Heart left ventricle (tissue), 16 donors: ENCODE results near the gene PHF11. TPM values are rescaled to one million over a fixed set of nuclear protein-coding genes. Genes with fewer than 3 reads are reported as not detected.
"Not testable (repeated sequence)": the region's sequence is repeated elsewhere in the genome, so short reads cannot be mapped to it uniquely, and the experiment has no call there.

Experiments used
- ATAC-seq, 4 donors: fragments of 200-7000 bp; cut with Tn5 transposase; one replicate each; pipeline ENCODE4 v1.9.1; 2020 to 2022; ENCODE audit warnings: moderate library complexity in 4 of 4, mild to moderate bottlenecking in 3 of 4, moderate number of reproducible peaks in 1 of 4
- DNase-seq, 5 donors: peaks; one replicate each; pipeline ENCODE4 v3.0.0-alpha.2; 2020
- H3K27ac ChIP-seq, 12 donors: fragments of 200-600 bp; sonication (generic) in 4 of 12; one replicate each; pipeline versions ENCODE4 v1.5.0 to v1.8.0; 2016 to 2022; ENCODE audit warnings: mild to moderate bottlenecking in 2 of 12
- H3K27me3 ChIP-seq, 9 donors: fragments of 200-600 bp; sonication (generic) in 2 of 9; one replicate each; pipeline versions ENCODE4 v1.5.1 to v1.8.0; 2016 to 2022; ENCODE audit warnings: mild to moderate bottlenecking in 3 of 9
- H3K36me3 ChIP-seq, 9 donors: fragments of 200-600 bp; sonication (generic) in 2 of 9; one replicate each; pipeline versions ENCODE4 v1.5.0 to v1.8.0; 2018 to 2022; ENCODE audit warnings: mild to moderate bottlenecking in 2 of 9
- H3K4me1 ChIP-seq, 12 donors: fragments of 200-600 bp; sonication (generic) in 4 of 12; one replicate each; pipeline versions ENCODE4 v1.5.0 to v1.8.0; 2016 to 2022; ENCODE audit warnings: mild to moderate bottlenecking in 3 of 12
- H3K4me3 ChIP-seq, 12 donors: fragments of 200-600 bp; sonication (generic) in 4 of 12; one replicate each; pipeline versions ENCODE4 v1.5.0 to v1.8.0; 2017 to 2022; ENCODE audit warnings: mild to moderate bottlenecking in 9 of 12, moderate library complexity in 4 of 12
- H3K9me3 ChIP-seq, 12 donors: fragments of 200-600 bp; sonication (generic) in 4 of 12; one replicate each; pipeline versions ENCODE4 v1.5.0 to v1.8.0; 2016 to 2022; ENCODE audit warnings: mild to moderate bottlenecking in 1 of 12
- POLR2A ChIP-seq, 2 donors: fragments of 450-650 bp; IDR thresholded peaks; one replicate each; pipeline ENCODE4 v1.6.1; 2017; ENCODE audit warnings: antibody characterized with exemption in 2 of 2, mild to moderate bottlenecking in 2 of 2, moderate library complexity in 2 of 2
- WGBS, 4 donors: extraction: QIAGEN DNeasy Blood & Tissue Kit in 2 of 4; methylation state at CpG; one replicate each; pipeline versions ENCODE4 v1.1.5 to v1.1.7; 2013 to 2018; 5-methylcytosine and 5-hydroxymethylcytosine counted together
- intact Hi-C, 10 donors: fragments of 100-400 bp; cut with DNase I; formaldehyde crosslinking; loops; one replicate each; pipeline versions ENCODE4 v1.11.1 to v1.14.2; 2022
- polyA plus RNA-seq, 2 donors: library from polyadenylated mRNA; stranded (reverse); fragments of 200-250 nt; gene quantifications; one replicate each; pipeline ENCODE4 v1.2.3, GENCODE V29; 2013
- total RNA-seq, 9 donors: library from RNA; depleted of rRNA in 2 of 9; stranded (reverse); fragments of >200 nt in 2 of 9; fragmentation: NEBNext Ultra II Directional in 3 of 9; extraction: Animal tissue kit (Norgen Biotek cat#: 25700) in 3 of 9; gene quantifications; one replicate each; pipeline versions ENCODE4 v1.1.0 to v1.2.4, GENCODE V29; 2016 to 2023
- TF ChIP-seq, protein P1 (sequence below), 12 donors: fragments of 200-600 bp; sonication (generic) in 4 of 12; IDR thresholded peaks; one replicate each; pipeline versions ENCODE4 v1.5.0 to v1.8.0; 2018 to 2022; ENCODE audit warnings: antibody characterized with exemption in 12 of 12, mild to moderate bottlenecking in 5 of 12
- donor health status: ischemic (EF 13 %, LVEDD 7.1; RV severe dilation, severe dysfunction).
- donor health status: healthy with polysubstance abuse.
- donor health status: DM: no; HTN: yes; CAD: no.
- donor health status: DM: no; HTN: no; CAD: no.
- donor health status: ischemic (EF 25% LVEDD 6.9; RV normal size, moderate dysfunction).
- donor health status: ischemic (EF 25% LVEDD 5.7; RV mildly dilated, moderate dysfunction).
- donor health status: healthy.
- donor health status: DM: yes; HTN: yes; CAD: no.
- donor health status: ischemic (EF 35%, LVEDD 5.7; RV mildly dilated, moderate dysfunction).
- donor health status: nonischemic (EF 11% LVEDD 7.7; RV severe dilation, severe dysfunction).
- donor health status: DM: yes; HTN: yes; CAD: no.
- donor health status: PGD.
- donor health status: ischemic (EF 29% LVEDD 5.4; RV normal size, mild dysfunction).
- donor health status: nonischemic (EF 23%, LVEDD 6.1; RV moderate dilation, normal function).

Gene PHF11
- total and polyA plus RNA-seq, 11 donors: 13.7 to 48.5 (median 17.4) TPM

DNA sequence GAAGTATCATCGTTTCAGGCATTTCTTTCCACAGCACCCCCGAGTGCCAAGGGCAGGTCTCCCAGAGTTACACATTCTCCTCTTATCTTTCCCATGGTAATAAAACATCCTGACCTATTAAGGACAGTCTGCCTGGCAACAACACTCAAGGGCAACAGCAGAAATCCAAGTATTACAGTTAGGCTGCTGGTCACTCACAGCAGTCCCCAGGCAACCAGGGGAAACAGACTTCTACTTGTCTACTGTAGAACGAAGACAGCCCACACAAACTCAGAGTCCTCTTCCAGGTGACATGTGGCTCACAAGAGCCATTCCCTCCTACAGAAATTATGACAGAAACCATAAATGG lies 65.3 kb downstream of the PHF11 start:
- DNase-seq (peak in 4 of 5 donors; percentile 15 to 54 (median 35)), ATAC-seq (peak; percentile 86 to 96 (median 94))
- Histone ChIP-seq H3K4me3 (peak overlapping the region in 1 of 12 donors; percentile 11), H3K27ac (peak overlapping the region in 10 of 12 donors; percentile 12 to 79 (median 57)), H3K9me3 (no peaks in the 10 kb centered on the region), H3K4me1 (peaks cover 0 to 17% (median 5%) of the 10 kb centered on the region in 12 donors), H3K36me3 (peaks cover 0 to 61% (median 51%) of the 10 kb centered on the region in 9 donors), H3K27me3 (no peaks in the 10 kb centered on the region)
- intact Hi-C loops: no loop called here
- WGBS, 4 donors: 30 to 41% (median 34%) methylated on average over 3 of the region's 3 CpGs
- TF ChIP-seq, protein P1, sequence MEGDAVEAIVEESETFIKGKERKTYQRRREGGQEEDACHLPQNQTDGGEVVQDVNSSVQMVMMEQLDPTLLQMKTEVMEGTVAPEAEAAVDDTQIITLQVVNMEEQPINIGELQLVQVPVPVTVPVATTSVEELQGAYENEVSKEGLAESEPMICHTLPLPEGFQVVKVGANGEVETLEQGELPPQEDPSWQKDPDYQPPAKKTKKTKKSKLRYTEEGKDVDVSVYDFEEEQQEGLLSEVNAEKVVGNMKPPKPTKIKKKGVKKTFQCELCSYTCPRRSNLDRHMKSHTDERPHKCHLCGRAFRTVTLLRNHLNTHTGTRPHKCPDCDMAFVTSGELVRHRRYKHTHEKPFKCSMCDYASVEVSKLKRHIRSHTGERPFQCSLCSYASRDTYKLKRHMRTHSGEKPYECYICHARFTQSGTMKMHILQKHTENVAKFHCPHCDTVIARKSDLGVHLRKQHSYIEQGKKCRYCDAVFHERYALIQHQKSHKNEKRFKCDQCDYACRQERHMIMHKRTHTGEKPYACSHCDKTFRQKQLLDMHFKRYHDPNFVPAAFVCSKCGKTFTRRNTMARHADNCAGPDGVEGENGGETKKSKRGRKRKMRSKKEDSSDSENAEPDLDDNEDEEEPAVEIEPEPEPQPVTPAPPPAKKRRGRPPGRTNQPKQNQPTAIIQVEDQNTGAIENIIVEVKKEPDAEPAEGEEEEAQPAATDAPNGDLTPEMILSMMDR (IDR thresholded peaks at IDR 0.05): no peak
- no peak for TF ChIP-seq POLR2A (IDR thresholded peaks at IDR 0.05)

DNA sequence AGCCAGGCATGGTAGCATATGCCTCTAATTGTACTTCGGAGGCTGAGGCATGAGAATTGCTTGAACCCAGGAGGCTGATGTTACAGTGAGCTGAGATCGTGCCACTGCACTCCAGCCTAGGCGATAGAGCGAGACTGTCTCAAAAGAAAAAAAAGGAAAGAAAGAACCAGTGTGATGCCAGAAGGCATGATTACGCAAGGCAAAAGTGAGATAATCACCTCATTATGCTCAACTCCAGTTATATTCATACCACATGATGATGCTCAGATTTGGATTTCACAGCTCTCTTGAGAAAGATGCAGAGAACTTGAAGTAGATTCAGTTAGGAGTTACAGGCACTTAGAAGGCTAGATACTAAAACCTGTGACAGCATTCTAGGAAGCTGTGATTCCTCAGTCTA lies 67.8 kb downstream of the PHF11 start:
- DNase-seq (no peak), ATAC-seq (no peak)
- Histone ChIP-seq H3K4me3 (no peak overlapping the region), H3K9me3 (no peaks in the 10 kb centered on the region), H3K27ac (no peak overlapping the region), H3K4me1 (peaks cover 0 to 24% (median 5%) of the 10 kb centered on the region in 12 donors), H3K27me3 (no peaks in the 10 kb centered on the region), H3K36me3 (peaks cover 0 to 51% (median 39%) of the 10 kb centered on the region in 9 donors)
- intact Hi-C loops: no loop called here
- 75 to 92% (median 89%) methylated on average over 4 to 5 of the region's 5 CpGs for WGBS, 4 donors
- TF ChIP-seq, protein P1 (IDR thresholded peaks at IDR 0.05): no peak
- no peak for TF ChIP-seq POLR2A (IDR thresholded peaks at IDR 0.05)

DNA sequence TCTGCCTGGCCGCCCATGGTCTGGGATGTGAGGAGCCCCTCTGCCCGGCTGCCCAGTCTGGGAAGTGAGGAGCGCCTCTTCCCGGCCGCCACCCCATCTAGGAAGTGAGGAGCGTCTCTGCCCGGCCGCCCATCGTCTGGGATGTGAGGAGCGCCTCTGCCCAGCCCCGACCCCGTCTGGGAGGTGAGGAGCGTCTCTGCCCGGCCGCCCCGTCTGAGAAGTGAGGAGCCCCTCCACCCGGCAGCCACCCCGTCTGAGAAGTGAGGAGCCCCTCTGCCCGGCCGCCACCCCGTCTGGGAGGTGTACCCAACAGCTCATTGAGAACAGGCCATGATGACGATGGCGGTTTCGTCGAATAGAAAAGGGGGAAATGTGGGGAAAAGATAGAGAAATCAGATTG lies 69.7 kb downstream of the PHF11 start:
- Histone ChIP-seq H3K4me1 (peaks cover 0 to 23% (median 6%) of the 10 kb centered on the region in 12 donors), H3K36me3 (peaks cover 0 to 35% (median 21%) of the 10 kb centered on the region in 9 donors)
- H3K4me3 ChIP-seq, H3K27ac ChIP-seq, ATAC-seq, intact Hi-C loops, H3K9me3 ChIP-seq, H3K27me3 ChIP-seq, DNase-seq: not testable (repeated sequence)
- 95 to 100% (median 98%) methylated on average over 4 to 24 of the region's 25 CpGs for WGBS, 4 donors

DNA sequence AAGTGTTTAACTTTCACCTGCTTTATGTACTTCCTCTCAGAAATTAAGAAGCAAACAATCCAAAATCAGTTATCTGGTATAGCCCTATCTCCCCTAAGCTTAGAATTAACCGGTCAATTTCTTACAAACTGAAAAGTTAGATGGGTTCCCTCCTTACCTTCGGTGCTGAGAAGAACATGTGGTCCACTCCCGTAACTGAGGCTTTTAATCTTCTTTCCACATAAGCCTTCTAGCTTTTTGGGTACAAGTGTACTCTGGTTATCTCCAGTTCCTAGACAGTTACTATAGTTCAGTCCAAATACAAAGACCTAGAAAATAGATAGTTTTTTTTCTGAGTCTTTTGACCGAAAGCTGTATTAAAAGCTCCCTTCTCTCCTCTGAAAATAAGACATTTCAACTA lies 70.7 kb downstream of the PHF11 start:
- Histone ChIP-seq H3K36me3 (peaks cover 0 to 26% (median 20%) of the 10 kb centered on the region in 9 donors), H3K4me1 (peaks cover 0 to 13% (median 0%) of the 10 kb centered on the region in 12 donors), H3K9me3 (no peaks in the 10 kb centered on the region), H3K27me3 (no peaks in the 10 kb centered on the region), H3K4me3 (no peak overlapping the region), H3K27ac (no peak overlapping the region)
- no peak for ATAC-seq
- WGBS, 4 donors: 92 to 99% (median 94%) methylated on average over 4 of the region's 4 CpGs
- intact Hi-C loops: no loop called here
- no peak for DNase-seq
- TF ChIP-seq POLR2A (IDR thresholded peaks at IDR 0.05): no peak
- TF ChIP-seq, protein P1 (IDR thresholded peaks at IDR 0.05): no peak

DNA sequence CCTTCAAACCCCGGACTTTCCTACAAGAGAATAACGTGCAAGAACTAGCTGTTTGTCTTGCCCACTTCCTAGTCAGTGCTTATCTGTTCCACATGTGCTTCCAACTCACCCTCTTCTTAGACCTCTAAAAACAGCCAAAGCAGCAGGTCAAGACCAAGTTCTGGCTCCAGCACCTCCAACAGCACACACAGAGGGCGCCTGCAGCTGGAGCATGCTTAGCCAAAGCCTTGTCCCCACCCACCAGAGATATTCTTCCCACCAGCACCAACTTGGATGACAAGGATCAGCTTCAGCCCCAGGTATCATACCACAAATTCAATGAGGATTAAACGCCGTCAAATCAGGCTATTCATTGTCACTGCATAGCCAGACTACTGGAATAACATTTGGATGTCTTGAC lies 71.7 kb downstream of the PHF11 start:
- no peak for DNase-seq
- intact Hi-C loops: no loop called here
- no peak overlapping the region for H3K4me3 ChIP-seq
- no peak for ATAC-seq
- WGBS, 4 donors: 78 to 84% (median 81%) methylated on average over 5 of the region's 5 CpGs
- no peaks in the 10 kb centered on the region for H3K27me3 ChIP-seq
- peaks cover 0 to 24% (median 20%) of the 10 kb centered on the region in 9 donors for H3K36me3 ChIP-seq
- no peak overlapping the region for H3K27ac ChIP-seq
- peaks cover 0 to 12% (median 0%) of the 10 kb centered on the region in 12 donors for H3K4me1 ChIP-seq
- TF ChIP-seq, protein P1 (IDR thresholded peaks at IDR 0.05): no peak
- no peak for TF ChIP-seq POLR2A (IDR thresholded peaks at IDR 0.05)
- H3K9me3 ChIP-seq: no peaks in the 10 kb centered on the region
